ENCODE data around the gene JAML. TPM values are rescaled to one million over a fixed set of nuclear protein-coding genes. Genes with fewer than 3 reads are reported as not detected.

Gene JAML, protein sequence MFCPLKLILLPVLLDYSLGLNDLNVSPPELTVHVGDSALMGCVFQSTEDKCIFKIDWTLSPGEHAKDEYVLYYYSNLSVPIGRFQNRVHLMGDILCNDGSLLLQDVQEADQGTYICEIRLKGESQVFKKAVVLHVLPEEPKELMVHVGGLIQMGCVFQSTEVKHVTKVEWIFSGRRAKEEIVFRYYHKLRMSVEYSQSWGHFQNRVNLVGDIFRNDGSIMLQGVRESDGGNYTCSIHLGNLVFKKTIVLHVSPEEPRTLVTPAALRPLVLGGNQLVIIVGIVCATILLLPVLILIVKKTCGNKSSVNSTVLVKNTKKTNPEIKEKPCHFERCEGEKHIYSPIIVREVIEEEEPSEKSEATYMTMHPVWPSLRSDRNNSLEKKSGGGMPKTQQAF
- polyA plus RNA-seq (0.28 TPM in 1 of 2 replicates, not detected in the other), polyA minus RNA-seq (0.69 TPM in 1 of 2 replicates, not detected in the other)

DNA sequence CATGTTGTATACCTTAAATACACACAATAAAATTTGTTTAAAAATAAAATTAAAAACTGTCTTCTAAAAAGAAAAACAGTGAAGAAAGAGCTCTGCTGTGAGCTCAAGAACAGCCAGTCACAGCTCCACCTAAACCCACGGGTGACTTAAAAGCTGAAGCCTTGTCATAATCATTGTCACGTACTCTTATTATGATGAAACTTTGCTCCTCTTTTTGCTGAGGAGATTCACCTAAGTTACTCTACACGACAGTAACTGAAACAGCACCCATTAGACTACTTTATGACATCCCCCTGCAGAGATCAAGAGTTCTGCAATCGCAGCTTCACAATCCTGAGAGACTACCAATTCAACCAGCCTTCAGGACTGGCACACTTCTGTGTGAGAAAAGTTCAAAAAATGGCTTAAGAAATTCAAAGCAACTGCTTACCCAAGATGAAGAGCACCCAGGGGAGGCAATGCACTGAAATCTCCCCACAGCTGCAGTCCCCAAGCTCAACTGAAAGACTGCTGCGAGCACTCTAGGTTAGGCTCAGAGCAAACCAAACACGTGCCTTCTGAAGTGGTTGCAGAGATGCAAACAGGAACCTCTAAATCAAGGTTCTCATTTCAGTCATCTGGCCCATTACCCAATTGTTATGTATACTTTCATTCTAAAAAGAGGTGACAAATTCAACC is at the start of gene JAML:
Gene JAML, minus strand, starts transcription at position 501 of the 678 bp plus-strand sequence. CDS start 10,145 bp downstream, outside the sequence.
- Histone ChIP-seq H3K27ac (ENCODE audit: low read length) (no peak within 1 kb of the TSS), H3K9ac (ENCODE audit: low read length) (no peak within 1 kb of the TSS), H3K4me2 (ENCODE audit: low read length) (no peak within 1 kb of the TSS), H3K9me3 (ENCODE audit: low read length) (no peaks in the 10 kb centered on the region), H3K4me3 (ENCODE audit: low read length) (no peak within 1 kb of the TSS), H3K9me2 (ENCODE audit: insufficient read depth, low read length) (no peaks in the 10 kb centered on the region), H3K27me3 (ENCODE audit: insufficient read depth, low read depth, low read length) (no peaks in the 10 kb centered on the region), H3F3A (ENCODE audit: insufficient read depth, low read length, poor library complexity, severe bottlenecking) (no peaks in the 10 kb centered on the region), H2AFZ (ENCODE audit: low read depth, low read length) (no peak within 1 kb of the TSS), H3K79me2 (replicated peaks; ENCODE audit: insufficient read depth, low read length) (no peaks in the 10 kb centered on the region), H4K20me1 (ENCODE audit: insufficient read depth) (no peaks in the 10 kb centered on the region), H3K36me3 (ENCODE audit: insufficient read depth, low read length) (no peaks in the 10 kb centered on the region)
- no peak for TF ChIP-seq MXI1 (conservative IDR thresholded peaks at IDR 0.05; ENCODE audit: poor library complexity, severe bottlenecking)
- no peak for TF ChIP-seq SMC3 (conservative IDR thresholded peaks at IDR 0.05; ENCODE audit: poor library complexity)
- TF ChIP-seq, protein P1, sequence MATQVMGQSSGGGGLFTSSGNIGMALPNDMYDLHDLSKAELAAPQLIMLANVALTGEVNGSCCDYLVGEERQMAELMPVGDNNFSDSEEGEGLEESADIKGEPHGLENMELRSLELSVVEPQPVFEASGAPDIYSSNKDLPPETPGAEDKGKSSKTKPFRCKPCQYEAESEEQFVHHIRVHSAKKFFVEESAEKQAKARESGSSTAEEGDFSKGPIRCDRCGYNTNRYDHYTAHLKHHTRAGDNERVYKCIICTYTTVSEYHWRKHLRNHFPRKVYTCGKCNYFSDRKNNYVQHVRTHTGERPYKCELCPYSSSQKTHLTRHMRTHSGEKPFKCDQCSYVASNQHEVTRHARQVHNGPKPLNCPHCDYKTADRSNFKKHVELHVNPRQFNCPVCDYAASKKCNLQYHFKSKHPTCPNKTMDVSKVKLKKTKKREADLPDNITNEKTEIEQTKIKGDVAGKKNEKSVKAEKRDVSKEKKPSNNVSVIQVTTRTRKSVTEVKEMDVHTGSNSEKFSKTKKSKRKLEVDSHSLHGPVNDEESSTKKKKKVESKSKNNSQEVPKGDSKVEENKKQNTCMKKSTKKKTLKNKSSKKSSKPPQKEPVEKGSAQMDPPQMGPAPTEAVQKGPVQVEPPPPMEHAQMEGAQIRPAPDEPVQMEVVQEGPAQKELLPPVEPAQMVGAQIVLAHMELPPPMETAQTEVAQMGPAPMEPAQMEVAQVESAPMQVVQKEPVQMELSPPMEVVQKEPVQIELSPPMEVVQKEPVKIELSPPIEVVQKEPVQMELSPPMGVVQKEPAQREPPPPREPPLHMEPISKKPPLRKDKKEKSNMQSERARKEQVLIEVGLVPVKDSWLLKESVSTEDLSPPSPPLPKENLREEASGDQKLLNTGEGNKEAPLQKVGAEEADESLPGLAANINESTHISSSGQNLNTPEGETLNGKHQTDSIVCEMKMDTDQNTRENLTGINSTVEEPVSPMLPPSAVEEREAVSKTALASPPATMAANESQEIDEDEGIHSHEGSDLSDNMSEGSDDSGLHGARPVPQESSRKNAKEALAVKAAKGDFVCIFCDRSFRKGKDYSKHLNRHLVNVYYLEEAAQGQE (IDR thresholded peaks at IDR 0.05; ENCODE audit: borderline replicate concordance): no peak
- no peak for TF ChIP-seq RAD21 (conservative IDR thresholded peaks at IDR 0.05)
- no peak for TF ChIP-seq EZH2 (IDR thresholded peaks at IDR 0.05; ENCODE audit: borderline replicate concordance, insufficient read depth, low read length, poor library complexity, severe bottlenecking)
- no peak for TF ChIP-seq POLR2AphosphoS5 (IDR thresholded peaks at IDR 0.05)
- TF ChIP-seq EP300 (conservative IDR thresholded peaks at IDR 0.05; ENCODE audit: poor library complexity, severe bottlenecking): no peak
- TF ChIP-seq, protein P2, sequence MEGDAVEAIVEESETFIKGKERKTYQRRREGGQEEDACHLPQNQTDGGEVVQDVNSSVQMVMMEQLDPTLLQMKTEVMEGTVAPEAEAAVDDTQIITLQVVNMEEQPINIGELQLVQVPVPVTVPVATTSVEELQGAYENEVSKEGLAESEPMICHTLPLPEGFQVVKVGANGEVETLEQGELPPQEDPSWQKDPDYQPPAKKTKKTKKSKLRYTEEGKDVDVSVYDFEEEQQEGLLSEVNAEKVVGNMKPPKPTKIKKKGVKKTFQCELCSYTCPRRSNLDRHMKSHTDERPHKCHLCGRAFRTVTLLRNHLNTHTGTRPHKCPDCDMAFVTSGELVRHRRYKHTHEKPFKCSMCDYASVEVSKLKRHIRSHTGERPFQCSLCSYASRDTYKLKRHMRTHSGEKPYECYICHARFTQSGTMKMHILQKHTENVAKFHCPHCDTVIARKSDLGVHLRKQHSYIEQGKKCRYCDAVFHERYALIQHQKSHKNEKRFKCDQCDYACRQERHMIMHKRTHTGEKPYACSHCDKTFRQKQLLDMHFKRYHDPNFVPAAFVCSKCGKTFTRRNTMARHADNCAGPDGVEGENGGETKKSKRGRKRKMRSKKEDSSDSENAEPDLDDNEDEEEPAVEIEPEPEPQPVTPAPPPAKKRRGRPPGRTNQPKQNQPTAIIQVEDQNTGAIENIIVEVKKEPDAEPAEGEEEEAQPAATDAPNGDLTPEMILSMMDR (IDR thresholded peaks at IDR 0.05; ENCODE audit: poor library complexity, severe bottlenecking): no peak
- TF ChIP-seq TAF1 (IDR thresholded peaks at IDR 0.05; ENCODE audit: low read depth): no peak

DNA sequence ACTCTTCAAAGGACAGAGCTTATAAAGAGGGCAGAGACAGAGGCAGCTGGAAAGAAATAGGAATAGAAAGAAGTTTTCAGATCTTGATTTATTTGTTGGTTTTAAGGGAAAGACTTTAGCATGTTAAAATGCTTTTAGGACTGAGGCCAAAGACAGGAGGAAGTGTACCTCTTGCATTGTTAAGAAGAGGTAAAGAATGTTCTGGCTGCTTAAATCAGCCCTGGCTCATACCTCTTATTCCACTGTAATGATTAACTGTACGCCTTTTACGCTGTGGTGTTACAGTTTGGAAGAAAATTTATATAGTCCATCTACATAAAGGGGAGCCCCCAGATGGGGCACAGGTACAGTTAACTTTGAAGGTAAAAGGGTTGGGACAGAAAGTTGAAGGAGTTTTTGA is 49.4 kb upstream of the JAML start:
- Histone ChIP-seq H4K20me1 (ENCODE audit: insufficient read depth) (no peaks in the 10 kb centered on the region), H3K79me2 (replicated peaks; ENCODE audit: insufficient read depth, low read length) (no peaks in the 10 kb centered on the region), H3K9ac (ENCODE audit: low read length) (no peak overlapping the region), H3K36me3 (ENCODE audit: insufficient read depth, low read length) (no peaks in the 10 kb centered on the region), H3K9me3 (ENCODE audit: low read length) (no peaks in the 10 kb centered on the region), H3K4me3 (ENCODE audit: low read length) (no peak overlapping the region), H3K9me2 (ENCODE audit: insufficient read depth, low read length) (no peaks in the 10 kb centered on the region), H3K4me2 (ENCODE audit: low read length) (no peak overlapping the region), H3F3A (ENCODE audit: insufficient read depth, low read length, poor library complexity, severe bottlenecking) (no peaks in the 10 kb centered on the region), H3K27ac (ENCODE audit: low read length) (no peak overlapping the region), H3K27me3 (ENCODE audit: insufficient read depth, low read depth, low read length) (no peaks in the 10 kb centered on the region), H2AFZ (ENCODE audit: low read depth, low read length) (no peak overlapping the region)
- TF ChIP-seq RAD21 (conservative IDR thresholded peaks at IDR 0.05) (no peak), MXI1 (conservative IDR thresholded peaks at IDR 0.05; ENCODE audit: poor library complexity, severe bottlenecking) (no peak), SMC3 (conservative IDR thresholded peaks at IDR 0.05; ENCODE audit: poor library complexity) (no peak), POLR2AphosphoS5 (IDR thresholded peaks at IDR 0.05) (no peak), EZH2 (IDR thresholded peaks at IDR 0.05; ENCODE audit: borderline replicate concordance, insufficient read depth, low read length, poor library complexity, severe bottlenecking) (no peak), TAF1 (IDR thresholded peaks at IDR 0.05; ENCODE audit: low read depth) (no peak), EP300 (conservative IDR thresholded peaks at IDR 0.05; ENCODE audit: poor library complexity, severe bottlenecking) (no peak)
- TF ChIP-seq, protein P1 (IDR thresholded peaks at IDR 0.05; ENCODE audit: borderline replicate concordance): no peak

Data from neural cell (in vitro differentiated cells).